A673 (cell line): ENCODE results near the gene TXNDC8. TPM values are rescaled to one million over a fixed set of nuclear protein-coding genes. Genes with fewer than 3 reads are reported as not detected.

Source experiments
- BruUV-seq: library from RNA; stranded (reverse); fragments of 400-500 nt; replicated peaks from 2 replicates; lab custom pipeline; 2021; lab: Mats Ljungman, UMichigan
- CTCF ChIA-PET: fragments of 300-600 bp; sonication (Branson Sonifier 250); formaldehyde crosslinking; loops from one replicate; lab custom pipeline; 2022; ENCODE audit warnings: antibody characterized with exemption; lab: Charles Lee
- POLR2A ChIA-PET: fragments of 300-600 bp; sonication (Branson Sonifier 250); formaldehyde crosslinking; loops from one replicate; lab custom pipeline; 2022; ENCODE audit warnings: antibody characterized with exemption; ENCODE audit not compliant: low non-redundant PET; lab: Charles Lee
- DNase-seq: peaks from one replicate; pipeline ENCODE4 v3.0.0-alpha.2; 2015; ENCODE audit warnings: low spot score
- H3K27ac ChIP-seq: fragments of 200-600 bp; sonication (generic); 2 replicates; pipeline ENCODE4 v1.5.1; 2016; ENCODE audit warnings: mixed run types, low read depth, mild to moderate bottlenecking, mixed read lengths, antibody characterized with exemption, low read length; ENCODE audit not compliant: poor library complexity, severe bottlenecking
- H3K27me3 ChIP-seq: fragments of 200-600 bp; sonication (generic); replicated peaks from 2 replicates; pipeline ENCODE4 v1.6.1; 2017; ENCODE audit warnings: mixed run types, low read depth, mild to moderate bottlenecking, mixed read lengths, antibody characterized with exemption, low read length; ENCODE audit not compliant: insufficient read depth, poor library complexity
- H3K36me3 ChIP-seq: fragments of 200-600 bp; sonication (generic); 2 replicates; pipeline ENCODE4 v1.6.1; 2016; ENCODE audit warnings: mixed run types, mild to moderate bottlenecking, mixed read lengths, antibody characterized with exemption, low read length; ENCODE audit not compliant: insufficient read depth, poor library complexity, severe bottlenecking
- H3K4me1 ChIP-seq: fragments of 200-600 bp; sonication (generic); 2 replicates; pipeline ENCODE4 v1.6.1; 2017; ENCODE audit warnings: mixed run types, mild to moderate bottlenecking, mixed read lengths, antibody characterized with exemption, low read length; ENCODE audit not compliant: insufficient read depth, poor library complexity, severe bottlenecking
- H3K4me3 ChIP-seq: fragments of 200-600 bp; sonication (generic); 2 replicates; pipeline ENCODE4 v1.5.1; 2016; ENCODE audit warnings: low read depth, mixed run types, mild to moderate bottlenecking, mixed read lengths, low read length; ENCODE audit not compliant: poor library complexity, severe bottlenecking
- H3K9me3 ChIP-seq: fragments of 200-600 bp; sonication (generic); 2 replicates; pipeline ENCODE4 v1.6.1; 2016; ENCODE audit warnings: mixed run types, low read depth, mild to moderate bottlenecking, mixed read lengths, antibody characterized with exemption, low read length; ENCODE audit not compliant: poor library complexity, severe bottlenecking
- CTCF ChIP-seq: fragments of 300-800, 200-600 bp; sonication (generic); conservative IDR thresholded peaks from 2 replicates; pipeline ENCODE4 v1.5.1; 2017; ENCODE audit warnings: low read depth, mild to moderate bottlenecking, antibody characterized with exemption, low read length, moderate library complexity, mixed read lengths
- EZH2 ChIP-seq: fragments of 200-600 bp; sonication (generic); IDR thresholded peaks from 2 replicates; pipeline ENCODE4 v1.6.1; 2017; ENCODE audit warnings: borderline replicate concordance, low read depth, mild to moderate bottlenecking, mixed read lengths, antibody characterized with exemption, low read length; ENCODE audit not compliant: poor library complexity, severe bottlenecking
- intact Hi-C: fragments of 100-400 bp; cut with micrococcal nuclease; formaldehyde crosslinking; loops from one replicate; pipeline ENCODE4 v1.10.0; 2022; ENCODE audit not compliant: unreplicated experiment
- total RNA-seq: library from RNA; stranded (reverse); gene quantifications from 2 replicates; pipeline ENCODE4 v1.2.3, GENCODE V29; 2021

TXNDC8 gene
- total RNA-seq, 1 experiment from 2014 or later = not detected

GRCh38 chr9:110303133-110303532 lies 34.5 kb downstream of the TXNDC8 start:
- CTCF ChIA-PET = no interaction called here
- no peaks in the 10 kb centered on the region for H3K27me3 ChIP-seq
- no peaks in the 10 kb centered on the region for H3K36me3 ChIP-seq
- H3K27ac ChIP-seq = no peak overlapping the region
- TF ChIP-seq CTCF (no peak), EZH2 (no peak)
- H3K4me3 ChIP-seq = no peak overlapping the region
- no peak for DNase-seq
- intact Hi-C loops = no loop called here
- BruUV-seq = no TSS peak
- H3K9me3 ChIP-seq = no peaks in the 10 kb centered on the region
- POLR2A ChIA-PET = no interaction called here
- no peaks in the 10 kb centered on the region for H3K4me1 ChIP-seq

- no peaks in the 10 kb centered on the region for H3K9me3 ChIP-seq
- TF ChIP-seq EZH2 (no peak), CTCF (no peak)
- ChIA-PET POLR2A (no interaction called here), CTCF (no interaction called here)
- no peaks in the 10 kb centered on the region for H3K36me3 ChIP-seq
- intact Hi-C loops = no loop called here
- H3K27me3 ChIP-seq = no peaks in the 10 kb centered on the region
- H3K27ac ChIP-seq = no peak overlapping the region
- H3K4me1 ChIP-seq = no peaks in the 10 kb centered on the region
- no peak for DNase-seq
- no TSS peak for BruUV-seq
- no peak overlapping the region for H3K4me3 ChIP-seq
Observed at GRCh38 chr9:110298043-110298605, 39.5 kb downstream of the TXNDC8 start.

GRCh38 chr9:110293248-110293647 lies 44.4 kb downstream of the TXNDC8 start:
- Histone ChIP-seq H3K4me3 (no peak overlapping the region), H3K9me3 (no peaks in the 10 kb centered on the region), H3K27me3 (no peaks in the 10 kb centered on the region), H3K36me3 (no peaks in the 10 kb centered on the region), H3K27ac (no peak overlapping the region), H3K4me1 (no peaks in the 10 kb centered on the region)
- no TSS peak for BruUV-seq
- no peak for DNase-seq
- ChIA-PET CTCF (no interaction called here), POLR2A (no interaction called here)
- TF ChIP-seq EZH2 (no peak), CTCF (no peak)
- intact Hi-C loops = no loop called here
